Measurements from ENCODE around the gene ITGB1.
"Not testable (repeated sequence)": the region's sequence is repeated elsewhere in the genome, so short reads cannot be mapped to it uniquely, and the experiment has no call there.

Gene ITGB1

GRCh38 chr10:32901815-32902214, 56.2 kb downstream of the ITGB1 start:
- no peak for DNase-seq (ENCODE audit: extremely low read depth, low read depth)
- TF ChIP-seq, protein P1, sequence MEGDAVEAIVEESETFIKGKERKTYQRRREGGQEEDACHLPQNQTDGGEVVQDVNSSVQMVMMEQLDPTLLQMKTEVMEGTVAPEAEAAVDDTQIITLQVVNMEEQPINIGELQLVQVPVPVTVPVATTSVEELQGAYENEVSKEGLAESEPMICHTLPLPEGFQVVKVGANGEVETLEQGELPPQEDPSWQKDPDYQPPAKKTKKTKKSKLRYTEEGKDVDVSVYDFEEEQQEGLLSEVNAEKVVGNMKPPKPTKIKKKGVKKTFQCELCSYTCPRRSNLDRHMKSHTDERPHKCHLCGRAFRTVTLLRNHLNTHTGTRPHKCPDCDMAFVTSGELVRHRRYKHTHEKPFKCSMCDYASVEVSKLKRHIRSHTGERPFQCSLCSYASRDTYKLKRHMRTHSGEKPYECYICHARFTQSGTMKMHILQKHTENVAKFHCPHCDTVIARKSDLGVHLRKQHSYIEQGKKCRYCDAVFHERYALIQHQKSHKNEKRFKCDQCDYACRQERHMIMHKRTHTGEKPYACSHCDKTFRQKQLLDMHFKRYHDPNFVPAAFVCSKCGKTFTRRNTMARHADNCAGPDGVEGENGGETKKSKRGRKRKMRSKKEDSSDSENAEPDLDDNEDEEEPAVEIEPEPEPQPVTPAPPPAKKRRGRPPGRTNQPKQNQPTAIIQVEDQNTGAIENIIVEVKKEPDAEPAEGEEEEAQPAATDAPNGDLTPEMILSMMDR (IDR thresholded peaks at IDR 0.05; ENCODE audit: low read depth, low read length, missing control alignments), result no peak
- no peak overlapping the region for H3K4me3 ChIP-seq (replicated peaks; ENCODE audit: low read depth, low read length)

- DNase-seq (ENCODE audit: extremely low read depth, low read depth); H3K4me3 ChIP-seq (replicated peaks; ENCODE audit: low read depth, low read length): not testable (repeated sequence)
Observed at GRCh38 chr10:32895200-32895968, 62.6 kb downstream of the ITGB1 start.

GRCh38 chr10:32893916-32894664, 63.9 kb downstream of the ITGB1 start:
- TF ChIP-seq, protein P1 (IDR thresholded peaks at IDR 0.05; ENCODE audit: low read depth, low read length, missing control alignments), result no peak
- H3K4me3 ChIP-seq (replicated peaks; ENCODE audit: low read depth, low read length), result no peak overlapping the region
- no peak for DNase-seq (ENCODE audit: extremely low read depth, low read depth)

GRCh38 chr10:32893434-32893833, 64.6 kb downstream of the ITGB1 start:
- DNase-seq (ENCODE audit: extremely low read depth, low read depth), result no peak
- TF ChIP-seq, protein P1 (IDR thresholded peaks at IDR 0.05; ENCODE audit: low read depth, low read length, missing control alignments), result no peak
- H3K4me3 ChIP-seq (replicated peaks; ENCODE audit: low read depth, low read length), result no peak overlapping the region

DNA sequence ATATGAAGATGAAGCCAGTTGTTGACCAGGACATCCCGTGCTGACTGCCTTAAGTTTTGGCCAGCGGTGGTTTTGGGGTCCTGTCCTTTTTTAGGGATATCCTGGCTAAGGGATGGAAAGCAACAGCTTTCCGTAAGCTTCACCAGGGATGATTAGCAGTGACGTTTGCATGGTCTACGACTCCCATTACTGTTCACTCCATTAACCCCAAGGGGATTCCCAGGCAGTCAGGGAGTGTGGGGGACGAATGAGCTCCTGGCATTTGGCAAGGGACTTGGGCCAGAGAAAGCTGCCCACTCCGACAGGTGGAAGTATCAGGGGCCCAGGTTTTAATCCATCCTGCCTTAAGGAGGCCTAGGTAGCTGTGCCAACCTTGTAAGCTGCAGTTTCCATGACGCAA, 66.8 kb downstream of the ITGB1 start:
- TF ChIP-seq, protein P1 (IDR thresholded peaks at IDR 0.05; ENCODE audit: low read depth, low read length, missing control alignments), result no peak
- H3K4me3 ChIP-seq (replicated peaks; ENCODE audit: low read depth, low read length), result no peak overlapping the region
- DNase-seq (ENCODE audit: extremely low read depth, low read depth), result no peak

GRCh38 chr10:32890444-32890843, 67.6 kb downstream of the ITGB1 start:
- H3K4me3 ChIP-seq (replicated peaks; ENCODE audit: low read depth, low read length), result no peak overlapping the region
- TF ChIP-seq, protein P1 (IDR thresholded peaks at IDR 0.05; ENCODE audit: low read depth, low read length, missing control alignments), result no peak
- no peak for DNase-seq (ENCODE audit: extremely low read depth, low read depth)

DNA sequence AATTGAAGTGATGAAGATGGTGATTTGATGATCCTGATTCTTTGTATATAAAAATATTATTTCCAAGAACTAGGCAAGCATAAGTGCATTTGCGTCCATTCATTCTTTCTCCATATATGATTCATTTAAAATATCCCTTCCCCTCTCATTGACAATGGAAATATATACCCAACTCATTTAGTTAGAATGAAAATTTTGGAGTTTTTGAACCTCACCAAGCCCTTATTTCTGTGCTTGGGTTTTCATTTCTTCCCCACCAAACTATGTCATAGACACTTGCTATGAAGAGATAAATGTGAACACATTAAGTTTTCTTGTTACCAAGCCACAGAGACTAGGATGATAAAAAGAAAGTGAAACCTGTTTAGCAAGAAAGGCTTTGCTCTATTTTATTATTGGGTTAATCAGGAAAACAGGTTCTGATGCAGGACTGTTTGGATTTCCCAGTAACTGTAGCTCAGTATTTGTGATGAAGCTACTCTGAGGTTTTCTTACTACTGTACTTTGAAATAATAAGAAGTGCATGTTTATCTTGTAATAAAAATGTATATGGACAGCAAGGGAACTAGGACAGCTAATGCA, 68.3 kb downstream of the ITGB1 start:
- no peak for DNase-seq (ENCODE audit: extremely low read depth, low read depth)
- H3K4me3 ChIP-seq (replicated peaks; ENCODE audit: low read depth, low read length), result no peak overlapping the region

More for the DNA sequence above, 68.3 kb downstream of the ITGB1 start:
- TF ChIP-seq, protein P1 (IDR thresholded peaks at IDR 0.05; ENCODE audit: low read depth, low read length, missing control alignments), result no peak

Data from HFF-Myc (cell line).